Peyer's patch (tissue), 4 donors: ENCODE data around the gene LRP3.

Experiments used
- POLR2A ChIP-seq, 2 donors: fragments of 450-650 bp; IDR thresholded peaks; one replicate each; pipeline ENCODE4 v1.5.1; 2017; ENCODE audit warnings: antibody characterized with exemption in 2 of 2, mild to moderate bottlenecking in 2 of 2, moderate library complexity in 2 of 2
- TF ChIP-seq, protein P1 (sequence below), 6 experiments: fragments of 450-650 bp in 4 of 6; fragments of 200-600 bp in 2 of 6; sonication (generic) in 1 of 6; IDR thresholded peaks; one replicate each; pipeline ENCODE4 v1.5.1; 2017 to 2019; ENCODE audit warnings: antibody characterized with exemption in 6 of 6, mild to moderate bottlenecking in 3 of 6, moderate library complexity in 1 of 6

DNA sequence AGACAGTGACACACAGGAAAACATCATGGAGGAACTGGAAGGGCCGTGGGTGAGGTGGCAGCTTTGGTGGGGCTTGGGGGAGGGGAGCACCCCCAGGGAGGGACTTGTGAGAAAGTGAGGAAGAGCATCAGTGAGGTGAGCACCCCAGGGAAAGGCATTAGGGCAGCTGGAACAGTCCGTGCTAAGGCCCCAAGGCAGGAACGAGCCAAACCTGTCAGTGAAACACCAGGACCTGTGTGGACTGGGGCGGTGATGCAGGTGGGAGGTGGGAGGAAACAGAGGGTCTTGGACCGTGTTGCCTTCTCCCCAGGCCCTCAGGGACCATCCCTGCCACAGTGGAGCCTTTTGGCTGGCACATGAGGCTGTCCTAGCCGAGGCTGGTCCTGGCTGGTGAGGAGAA is 48.8 kb downstream of the LRP3 start:
- TF ChIP-seq, protein P1, sequence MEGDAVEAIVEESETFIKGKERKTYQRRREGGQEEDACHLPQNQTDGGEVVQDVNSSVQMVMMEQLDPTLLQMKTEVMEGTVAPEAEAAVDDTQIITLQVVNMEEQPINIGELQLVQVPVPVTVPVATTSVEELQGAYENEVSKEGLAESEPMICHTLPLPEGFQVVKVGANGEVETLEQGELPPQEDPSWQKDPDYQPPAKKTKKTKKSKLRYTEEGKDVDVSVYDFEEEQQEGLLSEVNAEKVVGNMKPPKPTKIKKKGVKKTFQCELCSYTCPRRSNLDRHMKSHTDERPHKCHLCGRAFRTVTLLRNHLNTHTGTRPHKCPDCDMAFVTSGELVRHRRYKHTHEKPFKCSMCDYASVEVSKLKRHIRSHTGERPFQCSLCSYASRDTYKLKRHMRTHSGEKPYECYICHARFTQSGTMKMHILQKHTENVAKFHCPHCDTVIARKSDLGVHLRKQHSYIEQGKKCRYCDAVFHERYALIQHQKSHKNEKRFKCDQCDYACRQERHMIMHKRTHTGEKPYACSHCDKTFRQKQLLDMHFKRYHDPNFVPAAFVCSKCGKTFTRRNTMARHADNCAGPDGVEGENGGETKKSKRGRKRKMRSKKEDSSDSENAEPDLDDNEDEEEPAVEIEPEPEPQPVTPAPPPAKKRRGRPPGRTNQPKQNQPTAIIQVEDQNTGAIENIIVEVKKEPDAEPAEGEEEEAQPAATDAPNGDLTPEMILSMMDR (IDR thresholded peaks at IDR 0.05), result no peak
- no peak for TF ChIP-seq POLR2A (IDR thresholded peaks at IDR 0.05)
